GM21717 (cell line): Measurements from ENCODE around the gene SPAG16.

Experiments
- ATAC-seq: cut with Tn5 transposase; IDR thresholded peaks from one replicate; pipeline ENCODE4 v1.9.1; 2021; ENCODE audit warnings: mild to moderate bottlenecking, moderate library complexity; ENCODE audit not compliant: unreplicated experiment

The SPAG16 gene

GRCh38 chr2:214130114-214130513 is 845.9 kb downstream of the SPAG16 start:
- no peak for ATAC-seq

GRCh38 chr2:214135966-214136365 is 851.7 kb downstream of the SPAG16 start:
- ATAC-seq, result no peak

- ATAC-seq, result no peak
Observed at GRCh38 chr2:214138779-214139178, 854.5 kb downstream of the SPAG16 start.

GRCh38 chr2:214139630-214140284 is 855.5 kb downstream of the SPAG16 start:
- ATAC-seq, result no peak

GRCh38 chr2:214156971-214157370 is 872.7 kb downstream of the SPAG16 start:
- ATAC-seq, result no peak

GRCh38 chr2:214158851-214159250 is 874.6 kb downstream of the SPAG16 start:
- ATAC-seq, result no peak

GRCh38 chr2:214169281-214169680 is 885.0 kb downstream of the SPAG16 start:
- ATAC-seq, result no peak

GRCh38 chr2:214169736-214170135 is 885.5 kb downstream of the SPAG16 start:
- ATAC-seq, result no peak

GRCh38 chr2:214174563-214174962 is 890.3 kb downstream of the SPAG16 start:
- no peak for ATAC-seq

- ATAC-seq, result no peak
Observed at GRCh38 chr2:214180071-214180470, 895.8 kb downstream of the SPAG16 start.

- ATAC-seq, result no peak
Observed at GRCh38 chr2:214180686-214181085, 896.4 kb downstream of the SPAG16 start.

GRCh38 chr2:214184461-214184860 is 900.2 kb downstream of the SPAG16 start:
- ATAC-seq, result no peak

GRCh38 chr2:214185546-214185945 is 901.3 kb downstream of the SPAG16 start:
- ATAC-seq, result no peak

GRCh38 chr2:214192711-214193110 is 908.4 kb downstream of the SPAG16 start:
- ATAC-seq, result no peak

- ATAC-seq, result no peak
Observed at GRCh38 chr2:214193943-214194342, 909.7 kb downstream of the SPAG16 start.

GRCh38 chr2:214196260-214196659 is 912.0 kb downstream of the SPAG16 start:
- no peak for ATAC-seq

- ATAC-seq, result no peak
Observed at GRCh38 chr2:214201892-214202291, 917.6 kb downstream of the SPAG16 start.

GRCh38 chr2:214203214-214203613 is 919.0 kb downstream of the SPAG16 start:
- ATAC-seq, result no peak

- no peak for ATAC-seq
Observed at GRCh38 chr2:214203744-214204289, 919.6 kb downstream of the SPAG16 start.

GRCh38 chr2:214215107-214215506 is 930.8 kb downstream of the SPAG16 start:
- no peak for ATAC-seq

GRCh38 chr2:214217136-214217535 is 932.9 kb downstream of the SPAG16 start:
- no peak for ATAC-seq

- ATAC-seq, result no peak
Observed at GRCh38 chr2:214217599-214217998, 933.3 kb downstream of the SPAG16 start.

GRCh38 chr2:214220251-214220650 is 936.0 kb downstream of the SPAG16 start:
- no peak for ATAC-seq
